ENCODE results near the gene TMEM9. TPM values are rescaled to one million over a fixed set of nuclear protein-coding genes. Genes with fewer than 3 reads are reported as not detected.

The TMEM9 gene
- total and polyA plus RNA-seq, 4 donors: 30.5 to 59.5 (median 49.0) TPM

- H3K36me3 ChIP-seq (ENCODE audit: control insufficient read depth in 4 of 4, insufficient read depth in 3 of 4, low read depth in 1 of 4, low read length in 3 of 4): no peaks in the 10 kb centered on the region
- no peak overlapping the region for H3K4me3 ChIP-seq (ENCODE audit: low read depth in 1 of 3, low read length in 3 of 3)
- no peak overlapping the region for H3K27ac ChIP-seq (ENCODE audit: low read depth in 1 of 2, low read length in 2 of 2)
- 82% methylated on average over 2 of the region's 2 CpGs for WGBS
- no peak for DNase-seq (ENCODE audit: low spot score)
- no peaks in the 10 kb centered on the region for H3K9me3 ChIP-seq (ENCODE audit: control insufficient read depth in 4 of 4, low read length in 3 of 4)
- no peaks in the 10 kb centered on the region for H3K27me3 ChIP-seq (ENCODE audit: control insufficient read depth in 4 of 4, insufficient read depth in 4 of 4, low read length in 3 of 4)
- H3K4me1 ChIP-seq (ENCODE audit: control insufficient read depth in 4 of 4, insufficient read depth in 4 of 4, low read length in 3 of 4): peaks cover 0 to 2% (median 0%) of the 10 kb centered on the region in 4 donors
- no peak for TF ChIP-seq TAF1 (conservative IDR thresholded peaks at IDR 0.05)
- no peak for TF ChIP-seq MAX (IDR thresholded peaks at IDR 0.05)
- no peak for TF ChIP-seq ATF3 (IDR thresholded peaks at IDR 0.05)
- no peak for TF ChIP-seq REST (IDR thresholded peaks at IDR 0.05)
- no peak for TF ChIP-seq CTCF (IDR thresholded peaks at IDR 0.05; ENCODE audit: low read depth, low read length, missing input control)
- no peak for TF ChIP-seq EGR1 (IDR thresholded peaks at IDR 0.05; ENCODE audit: low read depth in 2 of 2)
- no peak overlapping the region for H3K9ac ChIP-seq (ENCODE audit: low read depth in 1 of 2, low read length in 2 of 2)
Observed at GRCh38 chr1:201181726-201182125, 27.5 kb upstream of the TMEM9 start.

GRCh38 chr1:201181323-201181722 is 27.0 kb upstream of the TMEM9 start:
- Histone ChIP-seq H3K9me3 (ENCODE audit: control insufficient read depth in 4 of 4, low read length in 3 of 4) (no peaks in the 10 kb centered on the region), H3K9ac (ENCODE audit: low read depth in 1 of 2, low read length in 2 of 2) (no peak overlapping the region), H3K4me1 (ENCODE audit: control insufficient read depth in 4 of 4, insufficient read depth in 4 of 4, low read length in 3 of 4) (peaks cover 0 to 2% (median 0%) of the 10 kb centered on the region in 4 donors), H3K27me3 (ENCODE audit: control insufficient read depth in 4 of 4, insufficient read depth in 4 of 4, low read length in 3 of 4) (no peaks in the 10 kb centered on the region), H3K4me3 (ENCODE audit: low read depth in 1 of 3, low read length in 3 of 3) (no peak overlapping the region), H3K27ac (ENCODE audit: low read depth in 1 of 2, low read length in 2 of 2) (no peak overlapping the region), H3K36me3 (ENCODE audit: control insufficient read depth in 4 of 4, insufficient read depth in 3 of 4, low read depth in 1 of 4, low read length in 3 of 4) (no peaks in the 10 kb centered on the region)
- TF ChIP-seq RAD21 (IDR thresholded peaks at IDR 0.05) (no peak), HNF4G (IDR thresholded peaks at IDR 0.05) (no peak), YY1 (IDR thresholded peaks at IDR 0.05) (no peak), NR2F2 (IDR thresholded peaks at IDR 0.05) (no peak), JUND (IDR thresholded peaks at IDR 0.05) (no peak), RXRA (IDR thresholded peaks at IDR 0.05) (no peak), GABPA (IDR thresholded peaks at IDR 0.05 in 1 of 2, conservative IDR thresholded peaks at IDR 0.05 in 1 of 2) (no peak), REST (IDR thresholded peaks at IDR 0.05) (no peak), FOXA1 (IDR thresholded peaks at IDR 0.05) (no peak)
- WGBS: 80% methylated on average over 1 of the region's 1 CpG
- DNase-seq (ENCODE audit: low spot score): no peak

Measured in liver (tissue), 9 donors.